Osteoblast (primary cell): ENCODE measurements around the gene ULK4. TPM values are rescaled to one million over a fixed set of nuclear protein-coding genes. Genes with fewer than 3 reads are reported as not detected.

Source experiments
- DNase-seq: peaks from one replicate; pipeline ENCODE4 v3.0.0; 2011; ENCODE audit warnings: low spot score, mixed read lengths; ENCODE audit not compliant: insufficient read length; ENCODE audit errors: missing footprints
- H2AFZ ChIP-seq: 2 replicates; pipeline ENCODE4 v1.6.0; 2011; ENCODE audit warnings: mild to moderate bottlenecking, low read length
- H3K27ac ChIP-seq: 2 replicates; pipeline ENCODE4 v1.5.1; 2011; ENCODE audit warnings: mild to moderate bottlenecking, low read depth, low read length, moderate library complexity
- H3K27me3 ChIP-seq: 2 replicates; pipeline ENCODE4 v1.6.0; 2012; ENCODE audit warnings: mild to moderate bottlenecking, control low read depth, inconsistent platforms, low read length, moderate library complexity; ENCODE audit not compliant: insufficient read depth
- H3K36me3 ChIP-seq: 2 replicates; pipeline ENCODE4 v1.5.1; 2011; ENCODE audit warnings: mild to moderate bottlenecking, low read length, control low read depth, moderate library complexity; ENCODE audit not compliant: insufficient read depth
- H3K4me1 ChIP-seq: 2 replicates; pipeline ENCODE4 v1.5.1; 2011; ENCODE audit warnings: mild to moderate bottlenecking, low read length, control low read depth, moderate library complexity; ENCODE audit not compliant: insufficient read depth
- H3K4me2 ChIP-seq: 2 replicates; pipeline ENCODE4 v1.6.0; 2011; ENCODE audit warnings: mild to moderate bottlenecking, low read length; ENCODE audit not compliant: insufficient read depth
- H3K4me3 ChIP-seq: fragments of 200-600 bp; sonication (generic); 3 replicates; pipeline ENCODE4 v1.5.1; 2012; ENCODE audit warnings: mild to moderate bottlenecking, low read length, inconsistent platforms; ENCODE audit not compliant: insufficient read depth
- H3K79me2 ChIP-seq: 2 replicates; pipeline ENCODE4 v1.6.0; 2012; ENCODE audit warnings: mild to moderate bottlenecking, low read length, control low read depth, inconsistent platforms; ENCODE audit not compliant: insufficient read depth
- H3K9me3 ChIP-seq: 2 replicates; pipeline ENCODE4 v1.5.1; 2011; ENCODE audit warnings: low read depth, low read length, control low read depth
- H4K20me1 ChIP-seq: 2 replicates; pipeline ENCODE4 v1.6.0; 2012; ENCODE audit warnings: mild to moderate bottlenecking, low read length, control low read depth; ENCODE audit not compliant: insufficient read depth
- CTCF ChIP-seq: IDR thresholded peaks from 2 replicates; pipeline ENCODE4 v1.5.1; 2011; ENCODE audit warnings: mild to moderate bottlenecking, low read depth, low read length, moderate library complexity; ENCODE audit errors: extremely low read depth
- total RNA-seq: library from RNA; depleted of rRNA; stranded (reverse); fragments of >200 nt; gene quantifications from 2 replicates; pipeline ENCODE4 v1.2.3, GENCODE V29; 2012

The ULK4 gene
- total RNA-seq, 1 donor, result 20.6 TPM

GRCh38 chr3:41526995-41527573 lies 434.8 kb downstream of the ULK4 start:
- TF ChIP-seq CTCF, result no peak
- H3K27me3 ChIP-seq, result peaks cover 5% of the 10 kb centered on the region
- H3K4me3 ChIP-seq, result no peak overlapping the region
- no peak overlapping the region for H3K27ac ChIP-seq
- no peaks in the 10 kb centered on the region for H4K20me1 ChIP-seq
- H3K4me2 ChIP-seq, result no peak overlapping the region
- no peaks in the 10 kb centered on the region for H3K4me1 ChIP-seq
- H3K36me3 ChIP-seq, result no peaks in the 10 kb centered on the region
- no peaks in the 10 kb centered on the region for H3K9me3 ChIP-seq
- no peak overlapping the region for H2AFZ ChIP-seq
- DNase-seq, result no peak
- no peaks in the 10 kb centered on the region for H3K79me2 ChIP-seq

- Histone ChIP-seq H2AFZ (no peak overlapping the region), H3K4me3 (no peak overlapping the region), H3K4me2 (no peak overlapping the region), H3K27me3 (peaks cover 5% of the 10 kb centered on the region), H4K20me1 (no peaks in the 10 kb centered on the region), H3K36me3 (no peaks in the 10 kb centered on the region), H3K79me2 (no peaks in the 10 kb centered on the region), H3K9me3 (no peaks in the 10 kb centered on the region), H3K4me1 (no peaks in the 10 kb centered on the region), H3K27ac (no peak overlapping the region)
- TF ChIP-seq CTCF, result no peak
- no peak for DNase-seq
These were observed 436.4 kb downstream of the ULK4 start for GRCh38 chr3:41525303-41526064.

DNA sequence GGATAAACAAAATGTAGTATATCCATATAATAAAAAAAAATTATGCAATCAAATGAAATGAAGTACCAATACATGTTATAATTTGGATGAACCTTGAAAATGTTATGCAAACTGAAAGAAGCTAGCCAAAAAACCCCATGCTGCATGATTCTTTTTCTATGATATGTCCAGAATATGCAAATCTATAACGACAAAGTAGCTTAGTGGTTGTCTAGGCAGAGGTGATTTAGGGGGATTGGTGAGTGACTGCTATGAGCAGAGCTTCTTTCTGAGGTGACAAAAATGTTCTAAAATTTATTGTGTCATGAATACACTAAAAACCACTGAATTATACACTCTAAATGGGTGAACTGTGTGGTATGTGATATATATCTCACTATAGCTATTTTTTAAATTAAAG lies 438.0 kb downstream of the ULK4 start:
- no peak for TF ChIP-seq CTCF
- DNase-seq, result no peak
- Histone ChIP-seq H3K9me3 (no peaks in the 10 kb centered on the region), H3K27ac (no peak overlapping the region), H3K4me1 (no peaks in the 10 kb centered on the region), H3K27me3 (peaks cover 5% of the 10 kb centered on the region), H2AFZ (no peak overlapping the region), H3K4me3 (no peak overlapping the region), H3K36me3 (no peaks in the 10 kb centered on the region), H4K20me1 (no peaks in the 10 kb centered on the region), H3K4me2 (no peak overlapping the region), H3K79me2 (no peaks in the 10 kb centered on the region)

DNA sequence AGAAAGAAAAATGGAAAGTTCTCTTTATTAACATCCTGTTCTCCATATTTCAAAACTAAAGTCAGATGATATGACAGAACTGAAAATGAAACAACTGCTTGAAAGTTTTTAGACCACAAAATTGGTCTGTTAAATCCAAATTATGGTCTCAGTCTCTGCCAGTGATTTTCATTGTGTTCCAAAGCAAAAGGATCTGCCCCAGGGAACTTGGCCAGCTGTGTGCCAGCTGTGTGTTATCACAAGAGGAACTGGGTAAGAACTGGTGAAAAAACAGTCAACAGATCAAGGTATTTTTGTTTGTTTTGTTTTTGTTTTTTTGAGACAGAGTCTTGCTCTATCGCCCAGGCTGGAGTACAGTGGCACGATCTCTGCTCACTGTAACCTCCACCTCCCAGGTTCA lies 439.3 kb downstream of the ULK4 start:
- DNase-seq, result no peak
- no peak for TF ChIP-seq CTCF

More for the DNA sequence above, 439.3 kb downstream of the ULK4 start:
- Histone ChIP-seq H2AFZ (no peak overlapping the region), H3K36me3 (no peaks in the 10 kb centered on the region), H3K4me2 (no peak overlapping the region), H3K27me3 (peaks cover 5% of the 10 kb centered on the region), H4K20me1 (no peaks in the 10 kb centered on the region), H3K4me1 (no peaks in the 10 kb centered on the region), H3K79me2 (no peaks in the 10 kb centered on the region), H3K4me3 (no peak overlapping the region), H3K27ac (no peak overlapping the region), H3K9me3 (no peaks in the 10 kb centered on the region)
